Stimulated activated CD4-positive, alpha-beta T cell treated with anti-CD3 and anti-CD28 coated beads, Interleukin-1b, Interleukin-23, amount 100 ng/mL, for 48 hours (primary cell): ENCODE data around the gene ALKBH2.

Experiments
- DNase-seq: peaks from one replicate; pipeline ENCODE4 v3.0.0-alpha.2; 2020

ALKBH2 gene

GRCh38 chr12:109113661-109114321 is 20.5 kb upstream of the ALKBH2 start:
- no peak for DNase-seq

GRCh38 chr12:109112720-109113465 is 19.6 kb upstream of the ALKBH2 start:
- no peak for DNase-seq

DNA sequence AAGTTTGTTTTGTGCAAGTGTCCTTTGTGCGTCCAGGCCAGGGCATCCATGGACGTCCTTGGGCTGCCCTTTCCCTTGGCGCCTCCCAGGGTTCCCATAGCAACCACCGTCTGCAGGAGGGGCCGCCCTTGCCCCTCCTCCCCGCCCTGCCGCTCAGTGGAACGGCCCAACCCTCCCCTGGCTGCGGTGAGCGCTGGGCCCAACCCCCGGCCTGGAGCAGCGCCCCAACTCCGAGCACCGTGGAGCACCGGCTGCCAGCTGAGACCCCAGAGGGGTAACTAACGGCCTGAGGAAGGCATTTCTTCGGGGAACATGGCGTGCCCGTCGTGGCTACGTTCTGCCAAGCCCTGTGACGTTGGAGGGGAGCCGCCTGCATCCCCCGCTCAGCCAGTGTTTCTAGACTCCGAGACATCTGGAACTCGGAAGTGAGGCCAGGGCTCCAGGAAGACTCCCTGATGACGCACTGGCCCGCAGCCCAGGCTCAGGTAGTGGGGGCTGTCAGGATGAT is 17.8 kb upstream of the ALKBH2 start:
- DNase-seq: peak; percentile 47

DNA sequence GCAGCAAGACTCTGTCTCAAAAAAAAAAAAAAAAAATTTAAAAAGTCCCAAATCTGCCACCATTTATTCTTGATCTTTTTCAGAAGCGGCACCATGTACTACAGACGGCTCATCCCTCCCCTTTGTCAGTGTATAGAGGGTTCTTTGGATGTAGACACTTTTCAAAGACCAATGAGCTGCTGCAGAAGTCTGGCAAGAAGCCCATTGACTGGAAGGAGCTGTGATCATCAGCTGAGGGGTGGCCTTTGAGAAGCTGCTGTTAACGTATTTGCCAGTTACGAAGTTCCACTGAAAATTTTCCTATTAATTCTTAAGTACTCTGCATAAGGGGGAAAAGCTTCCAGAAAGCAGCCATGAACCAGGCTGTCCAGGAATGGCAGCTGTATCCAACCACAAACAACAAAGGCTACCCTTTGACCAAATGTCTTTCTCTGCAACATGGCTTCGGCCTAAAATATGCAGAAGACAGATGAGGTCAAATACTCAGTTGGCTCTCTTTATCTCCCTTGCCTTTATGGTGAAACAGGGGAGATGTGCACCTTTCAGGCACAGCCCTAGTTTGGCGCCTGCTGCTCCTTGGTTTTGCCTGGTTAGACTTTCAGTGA is 16.6 kb upstream of the ALKBH2 start:
- no peak for DNase-seq

DNA sequence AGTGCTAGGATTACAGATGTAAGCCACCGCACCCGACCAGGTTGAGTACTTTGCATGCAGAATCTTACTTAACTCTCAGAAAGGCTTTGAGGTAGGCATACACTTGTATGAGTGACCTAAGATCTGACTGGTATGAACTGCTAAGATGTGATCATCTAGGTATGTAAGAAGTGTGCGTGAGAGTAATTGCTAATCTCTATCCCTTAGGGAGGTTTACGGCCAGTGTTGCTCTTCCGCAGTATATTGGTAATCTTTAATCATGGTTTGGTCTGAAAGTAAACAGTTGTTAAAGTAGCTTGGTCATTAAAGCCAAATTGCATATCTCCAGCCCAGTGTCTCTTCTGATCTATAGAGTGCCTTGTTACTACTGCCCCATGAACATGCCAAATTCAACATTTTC is 11.9 kb upstream of the ALKBH2 start:
- no peak for DNase-seq

GRCh38 chr12:109102491-109102890 is 9.2 kb upstream of the ALKBH2 start:
- no peak for DNase-seq

- DNase-seq: no peak
Observed at GRCh38 chr12:109100741-109101140, 7.5 kb upstream of the ALKBH2 start.

GRCh38 chr12:109099431-109100020 is 6.3 kb upstream of the ALKBH2 start:
- DNase-seq: no peak

DNA sequence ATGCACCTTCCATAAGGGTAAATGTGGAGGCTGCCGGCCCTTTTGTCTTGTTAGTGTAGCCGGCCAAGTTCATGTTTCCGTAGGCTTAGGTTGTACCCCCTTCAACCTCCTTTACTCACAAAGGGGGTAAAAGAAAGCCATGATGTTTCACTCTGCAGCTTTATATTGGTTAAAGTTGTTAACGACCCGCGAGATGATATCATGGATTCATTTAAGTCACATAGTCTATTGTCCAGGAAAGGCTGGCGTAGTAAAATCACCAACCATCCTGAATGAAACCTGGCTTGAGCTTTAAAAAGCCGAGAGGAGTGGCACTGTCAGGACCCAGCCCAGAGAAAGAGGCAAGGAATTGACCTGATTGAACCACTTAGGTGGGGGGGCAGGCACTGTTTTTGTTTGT is 5.4 kb upstream of the ALKBH2 start:
- no peak for DNase-seq

- no peak for DNase-seq
Observed at GRCh38 chr12:109098183-109098604, 4.9 kb upstream of the ALKBH2 start.

DNA sequence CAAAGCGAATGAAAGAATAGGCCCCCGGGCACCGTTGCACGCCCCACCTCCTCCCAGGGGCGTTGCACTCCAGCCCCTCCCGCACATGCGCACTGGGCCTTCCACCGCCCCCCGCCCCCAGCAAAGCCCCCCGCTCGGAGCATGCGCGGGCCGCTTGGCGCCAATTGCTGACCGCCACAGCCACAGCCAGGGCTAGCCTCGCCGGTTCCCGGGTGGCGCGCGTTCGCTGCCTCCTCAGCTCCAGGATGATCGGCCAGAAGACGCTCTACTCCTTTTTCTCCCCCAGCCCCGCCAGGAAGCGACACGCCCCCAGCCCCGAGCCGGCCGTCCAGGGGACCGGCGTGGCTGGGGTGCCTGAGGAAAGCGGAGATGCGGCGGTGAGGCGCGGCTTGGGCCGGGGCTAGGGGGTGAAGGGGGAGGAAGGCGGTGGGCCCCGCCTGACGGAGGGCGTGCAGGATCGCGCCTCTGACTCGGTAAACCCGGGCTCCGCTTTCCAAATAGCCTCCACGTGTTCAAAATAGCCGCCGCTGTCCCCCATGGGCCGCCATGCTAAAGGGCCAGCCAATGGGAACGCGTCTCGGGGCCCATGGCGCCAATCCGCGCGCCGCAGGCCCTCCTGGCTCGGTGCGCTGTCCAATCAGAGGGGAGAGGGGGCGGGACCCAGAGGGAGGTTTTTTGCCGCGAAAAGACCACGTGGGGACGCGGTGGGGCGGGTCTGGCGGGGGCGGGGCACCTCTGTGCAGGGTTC is 4.3 kb upstream of the ALKBH2 start, which contains the start of gene UNG:
Gene UNG, plus strand, starts transcription at position 163 of the 748 bp plus-strand sequence. Its CDS starts 83 bp downstream, at position 246.
- DNase-seq: peak; percentile 96

DNA sequence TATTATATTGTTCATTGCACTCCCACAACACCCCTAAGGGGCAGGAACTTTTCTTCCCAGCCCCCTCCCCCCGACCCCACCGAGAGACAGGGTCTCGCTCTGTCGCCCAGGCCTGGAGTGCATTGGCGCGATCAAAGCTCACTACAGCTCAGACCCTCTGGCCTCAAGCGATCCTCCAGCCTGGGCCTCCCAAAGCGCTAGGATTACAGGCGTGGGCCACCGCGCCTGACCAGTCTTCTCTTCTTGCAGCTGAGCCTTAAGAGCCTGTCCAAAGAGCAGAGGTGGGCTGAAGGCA is 3.8 kb upstream of the ALKBH2 start:
- no peak for DNase-seq

GRCh38 chr12:109092497-109093021 is 713 bp downstream of the ALKBH2 start:
- DNase-seq: no peak

DNA sequence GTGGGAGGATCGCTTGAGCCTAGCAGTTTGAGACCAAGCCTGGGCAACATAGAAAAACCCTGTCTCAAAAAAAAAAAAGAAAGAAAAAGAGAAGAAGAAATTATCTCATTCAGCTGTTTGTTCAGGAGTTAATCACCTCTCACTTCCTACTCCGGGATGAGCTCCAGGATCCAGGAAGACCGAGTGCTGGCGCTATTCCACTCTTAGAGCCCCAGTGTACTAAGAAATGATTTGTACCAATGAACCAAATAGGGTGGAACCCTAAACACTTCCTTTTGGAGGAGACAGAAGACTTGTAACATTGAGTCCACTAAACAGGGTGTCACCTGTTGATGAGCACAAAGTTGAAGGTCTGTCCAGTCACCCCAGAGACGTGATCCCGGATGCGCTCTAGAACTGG is 3.6 kb downstream of the ALKBH2 start:
- DNase-seq: no peak

DNA sequence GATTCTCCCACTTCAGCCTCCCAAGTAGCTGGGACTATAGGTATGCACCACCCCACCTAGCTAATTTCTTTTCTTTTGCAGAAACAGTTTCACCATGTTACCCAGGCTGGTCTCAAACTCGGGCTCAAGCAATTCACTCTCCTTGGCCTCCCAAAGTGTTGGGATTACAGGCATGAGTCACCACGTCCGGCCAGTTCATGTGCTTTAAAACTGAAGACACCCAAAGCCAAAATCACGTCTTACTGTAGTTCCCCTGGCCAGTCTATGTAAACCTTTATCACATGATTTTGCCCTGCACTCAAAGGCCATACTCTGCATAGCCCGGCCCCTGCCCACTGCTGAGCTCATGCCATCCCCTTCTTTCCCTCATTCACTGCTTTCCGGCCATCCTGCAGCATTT is 4.5 kb downstream of the ALKBH2 start:
- no peak for DNase-seq

- no peak for DNase-seq
Observed at GRCh38 chr12:109087250-109087649, 6.0 kb downstream of the ALKBH2 start.

- DNase-seq: no peak
Observed at GRCh38 chr12:109085590-109085989, 7.7 kb downstream of the ALKBH2 start.

GRCh38 chr12:109084425-109084824 is 8.8 kb downstream of the ALKBH2 start:
- DNase-seq: no peak

- DNase-seq: no peak
Observed at GRCh38 chr12:109082751-109083150, 10.5 kb downstream of the ALKBH2 start.

DNA sequence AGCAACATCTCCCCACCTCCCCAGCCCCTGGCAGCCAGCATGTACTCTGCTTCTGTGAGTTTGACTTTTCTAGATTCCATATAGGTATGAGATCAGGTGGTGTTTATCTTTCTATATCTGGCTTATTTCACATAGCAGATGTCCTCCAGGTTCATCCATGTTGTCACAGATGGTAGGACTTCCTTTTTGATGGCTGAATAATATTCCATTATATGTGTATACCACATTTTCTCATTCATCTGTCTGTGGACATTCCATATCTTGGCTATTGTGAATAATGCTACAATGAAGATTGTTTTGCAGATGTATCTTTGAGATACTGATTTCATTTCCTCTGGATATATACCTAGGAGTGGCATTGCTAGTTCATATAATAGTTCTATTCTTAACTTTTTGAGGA is 18.4 kb downstream of the ALKBH2 start:
- DNase-seq: no peak

DNA sequence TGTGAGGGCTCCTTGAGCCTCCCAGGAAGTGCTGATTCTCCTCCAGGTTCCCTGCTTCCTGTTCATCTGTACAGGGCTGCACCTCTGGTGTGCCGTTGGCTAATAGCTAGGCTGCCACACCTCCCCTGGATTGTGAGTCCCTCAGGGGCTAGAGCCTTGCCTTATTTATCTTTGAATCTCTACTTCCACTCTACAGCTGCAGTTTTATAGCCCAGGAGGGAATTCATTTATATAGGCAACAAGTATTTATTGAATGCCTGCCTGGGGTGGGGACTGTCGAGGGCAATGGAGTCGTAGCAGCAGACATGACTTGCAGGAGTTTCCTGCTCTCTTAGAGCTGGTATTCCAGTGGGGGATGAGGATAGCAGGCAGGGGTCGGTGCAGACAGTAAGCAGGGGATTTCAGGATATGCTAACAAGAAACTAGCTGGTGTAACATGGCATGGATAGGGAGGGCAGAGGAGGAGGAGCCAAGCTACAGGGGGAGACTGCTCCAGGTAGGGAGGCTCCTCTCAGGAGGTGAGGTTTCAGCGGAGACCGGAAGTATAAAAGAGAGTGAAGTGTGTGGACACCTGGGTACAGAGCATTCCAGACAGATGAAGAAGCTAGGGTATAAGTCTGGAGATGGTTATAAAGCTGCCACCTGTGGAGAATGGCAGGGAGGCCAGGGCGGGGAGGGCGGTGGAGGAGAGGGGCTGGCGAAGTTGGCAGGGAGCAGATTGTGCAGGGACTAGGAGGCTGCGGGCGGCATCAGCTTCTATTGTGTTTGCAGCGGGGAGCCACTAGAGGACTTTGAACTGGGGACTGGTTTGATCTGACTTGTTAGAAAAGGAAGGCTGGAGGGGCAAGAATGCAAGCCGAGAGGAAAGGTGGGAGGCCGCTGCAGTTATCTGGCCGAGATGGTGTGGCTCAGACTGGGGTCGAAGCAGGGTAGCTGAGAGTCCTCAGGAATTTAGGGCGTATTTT is 23.7 kb downstream of the ALKBH2 start:
- DNase-seq: no peak

DNA sequence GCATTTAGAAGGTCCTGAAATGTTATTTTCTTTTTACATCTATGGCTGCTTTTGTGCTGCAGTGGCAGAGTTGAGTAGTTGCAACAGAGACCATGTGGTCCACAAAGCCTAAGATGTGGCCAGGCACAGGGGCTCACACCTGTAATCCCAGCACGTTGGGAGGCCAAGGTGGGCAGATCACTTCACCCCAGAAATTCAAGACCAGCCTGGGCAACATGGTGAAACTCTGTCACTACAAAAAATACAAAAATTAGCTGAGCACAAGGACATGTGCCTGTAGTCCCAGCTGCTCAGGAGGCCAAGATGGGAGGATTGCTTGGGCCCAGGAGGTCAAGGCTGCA is 27.4 kb downstream of the ALKBH2 start:
- DNase-seq: no peak
